Spleen (tissue), 11 donors: Measurements from ENCODE around the gene PDE4D. TPM values are rescaled to one million over a fixed set of nuclear protein-coding genes. Genes with fewer than 3 reads are reported as not detected.

Experiments
- DNase-seq: peaks from one replicate; pipeline ENCODE4 v3.0.0-alpha.2; 2020
- H3K27ac ChIP-seq, 8 donors: fragments of 200-600 bp; sonication (generic) in 7 of 8; 1 replicate in 4 of 8; 2 replicates in 4 of 8; pipeline versions ENCODE4 v1.5.0 to v1.8.0; 2016 to 2021; ENCODE audit warnings: inconsistent platforms in 4 of 8, mild to moderate bottlenecking in 4 of 8, moderate library complexity in 1 of 8
- H3K27me3 ChIP-seq, 7 donors: fragments of 200-600 bp; sonication (generic) in 6 of 7; replicated peaks in 1 of 7; 1 replicate in 4 of 7; 2 replicates in 3 of 7; pipeline versions ENCODE4 v1.5.0 to v1.8.0; 2016 to 2021; ENCODE audit warnings: inconsistent platforms in 3 of 7, mild to moderate bottlenecking in 1 of 7
- H3K36me3 ChIP-seq, 6 donors: fragments of 200-600 bp; sonication (generic) in 5 of 6; 1 replicate in 4 of 6; 2 replicates in 2 of 6; pipeline versions ENCODE4 v1.5.0 to v1.8.0; 2016 to 2021; ENCODE audit warnings: inconsistent platforms in 2 of 6
- H3K4me1 ChIP-seq, 6 donors: fragments of 200-600 bp; sonication (generic) in 5 of 6; 1 replicate in 3 of 6; 2 replicates in 3 of 6; pipeline versions ENCODE4 v1.5.0 to v1.8.0; 2016 to 2021; ENCODE audit warnings: inconsistent platforms in 3 of 6
- H3K4me3 ChIP-seq, 8 donors: fragments of 200-600 bp; sonication (generic) in 7 of 8; 1 replicate in 4 of 8; 2 replicates in 4 of 8; pipeline versions ENCODE4 v1.5.0 to v1.8.0; 2016 to 2021; ENCODE audit warnings: inconsistent platforms in 4 of 8, mild to moderate bottlenecking in 4 of 8, moderate library complexity in 2 of 8
- H3K9me3 ChIP-seq, 8 donors: fragments of 200-600 bp; sonication (generic) in 7 of 8; 1 replicate in 4 of 8; 2 replicates in 4 of 8; pipeline versions ENCODE4 v1.5.0 to v1.8.0; 2016 to 2021; ENCODE audit warnings: inconsistent platforms in 4 of 8
- POLR2A ChIP-seq, 3 donors: fragments of 450-650 bp; IDR thresholded peaks; one replicate each; pipeline ENCODE4 v1.5.1; 2017; ENCODE audit warnings: antibody characterized with exemption in 3 of 3, mild to moderate bottlenecking in 1 of 3
- POLR2AphosphoS5 ChIP-seq, 3 donors: sonication (generic); formaldehyde crosslinking; IDR thresholded peaks; one replicate each; pipeline ENCODE4 v1.5.1; 2017; ENCODE audit warnings: antibody characterized with exemption in 3 of 3
- WGBS, 5 donors: extraction: QIAGEN DNeasy Blood & Tissue Kit in 3 of 5; methylation state at CpG; one replicate each; pipeline versions ENCODE4 v1.1.5 to v1.1.7; 2013 to 2018; 5-methylcytosine and 5-hydroxymethylcytosine counted together
- intact Hi-C: fragments of 100-400 bp; cut with DNase I; formaldehyde crosslinking; loops from one replicate; pipeline ENCODE4 v1.15.0; 2023; ENCODE audit warnings: low total_unique reads
- polyA plus RNA-seq, 3 donors: library from polyadenylated mRNA; stranded (reverse); fragments of 200-250 nt; gene quantifications; one replicate each; pipeline ENCODE4 v1.2.1, GENCODE V29; 2013
- total RNA-seq, 7 donors: library from RNA; depleted of rRNA in 3 of 7; stranded (reverse); fragments of >200 nt in 3 of 7; fragmentation: NEBNext Ultra II Directional in 4 of 7; extraction: Animal tissue kit (Norgen Biotek cat#: 25700) in 4 of 7; gene quantifications; one replicate each; pipeline versions ENCODE4 v1.1.0 to v1.2.1, GENCODE V29; 2016 to 2021
- TF ChIP-seq, protein P1 (sequence below), 11 experiments: fragments of 200-600 bp in 7 of 11; fragments of 450-650 bp in 4 of 11; sonication (generic) in 4 of 11; IDR thresholded peaks in 8 of 11; conservative IDR thresholded peaks in 3 of 11; 1 replicate in 7 of 11; 2 replicates in 4 of 11; pipeline versions ENCODE4 v1.4.0 to v1.8.0; 2016 to 2021; ENCODE audit warnings: antibody characterized with exemption in 11 of 11, inconsistent platforms in 4 of 11, mild to moderate bottlenecking in 1 of 11
- donor health status: healthy with polysubstance abuse.
- donor health status: DM: no; HTN: no; CAD: no; lungs with moderate emphysema.
- donor health status: DM: no; HTN: no; CAD: no.
- donor health status: Bipolar disorder and iron deficiency.
- donor health status: healthy.
- donor health status: DM: no; HTN: no; CAD: no.
- donor health status: DM: yes; HTN: yes; CAD: no.

The PDE4D gene
- total and polyA plus RNA-seq, 10 donors: 0.88 to 51.8 (median 18.2) TPM

DNA sequence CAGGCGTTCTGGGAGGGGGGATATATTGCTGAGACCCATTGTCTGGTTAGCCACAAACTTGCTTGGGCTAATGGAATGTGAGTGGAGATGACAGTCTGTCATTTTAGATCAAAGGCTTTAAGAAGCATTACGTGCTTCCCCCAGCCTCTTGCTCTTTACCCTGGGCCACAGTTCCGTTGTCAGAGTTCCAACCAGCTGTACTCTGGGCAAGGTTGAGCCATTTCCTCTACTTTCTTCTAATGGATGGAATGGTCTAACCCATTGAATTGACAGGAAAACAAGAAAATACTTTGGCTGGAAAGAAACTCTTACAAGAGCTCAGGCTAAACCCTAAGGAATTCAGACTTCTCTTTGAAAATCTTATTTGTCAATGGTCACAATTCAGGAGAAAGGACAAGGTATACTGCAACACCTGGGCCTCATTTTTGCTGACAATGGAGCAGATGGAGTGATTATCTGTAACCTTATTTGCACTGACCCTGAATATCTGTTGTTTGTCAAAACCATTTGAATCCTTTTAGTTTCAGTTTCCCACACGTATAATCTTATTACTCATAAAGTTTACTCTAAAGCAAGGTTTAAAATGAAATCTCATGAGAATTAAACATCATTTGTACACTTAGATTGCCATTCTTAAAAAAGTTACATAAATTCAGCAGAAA lies 231.4 kb downstream of the PDE4D start:
- Histone ChIP-seq H3K27me3 (no peaks in the 10 kb centered on the region), H3K36me3 (no peaks in the 10 kb centered on the region), H3K27ac (peak overlapping the region in 4 of 8 donors; percentile 3 to 39 (median 24)), H3K4me1 (peaks cover 0 to 47% (median 3%) of the 10 kb centered on the region in 6 donors), H3K9me3 (no peaks in the 10 kb centered on the region), H3K4me3 (peak overlapping the region in 1 of 8 donors; percentile 8)
- TF ChIP-seq, protein P1, sequence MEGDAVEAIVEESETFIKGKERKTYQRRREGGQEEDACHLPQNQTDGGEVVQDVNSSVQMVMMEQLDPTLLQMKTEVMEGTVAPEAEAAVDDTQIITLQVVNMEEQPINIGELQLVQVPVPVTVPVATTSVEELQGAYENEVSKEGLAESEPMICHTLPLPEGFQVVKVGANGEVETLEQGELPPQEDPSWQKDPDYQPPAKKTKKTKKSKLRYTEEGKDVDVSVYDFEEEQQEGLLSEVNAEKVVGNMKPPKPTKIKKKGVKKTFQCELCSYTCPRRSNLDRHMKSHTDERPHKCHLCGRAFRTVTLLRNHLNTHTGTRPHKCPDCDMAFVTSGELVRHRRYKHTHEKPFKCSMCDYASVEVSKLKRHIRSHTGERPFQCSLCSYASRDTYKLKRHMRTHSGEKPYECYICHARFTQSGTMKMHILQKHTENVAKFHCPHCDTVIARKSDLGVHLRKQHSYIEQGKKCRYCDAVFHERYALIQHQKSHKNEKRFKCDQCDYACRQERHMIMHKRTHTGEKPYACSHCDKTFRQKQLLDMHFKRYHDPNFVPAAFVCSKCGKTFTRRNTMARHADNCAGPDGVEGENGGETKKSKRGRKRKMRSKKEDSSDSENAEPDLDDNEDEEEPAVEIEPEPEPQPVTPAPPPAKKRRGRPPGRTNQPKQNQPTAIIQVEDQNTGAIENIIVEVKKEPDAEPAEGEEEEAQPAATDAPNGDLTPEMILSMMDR (IDR thresholded peaks at IDR 0.05 in 8 of 11, conservative IDR thresholded peaks at IDR 0.05 in 3 of 11): no peak
- TF ChIP-seq POLR2AphosphoS5 (IDR thresholded peaks at IDR 0.05) (no peak), POLR2A (IDR thresholded peaks at IDR 0.05) (no peak)
- 19 to 31% (median 28%) methylated on average over 4 of the region's 4 CpGs for WGBS, 5 donors
- intact Hi-C loops: no loop called here
- DNase-seq: no peak

DNA sequence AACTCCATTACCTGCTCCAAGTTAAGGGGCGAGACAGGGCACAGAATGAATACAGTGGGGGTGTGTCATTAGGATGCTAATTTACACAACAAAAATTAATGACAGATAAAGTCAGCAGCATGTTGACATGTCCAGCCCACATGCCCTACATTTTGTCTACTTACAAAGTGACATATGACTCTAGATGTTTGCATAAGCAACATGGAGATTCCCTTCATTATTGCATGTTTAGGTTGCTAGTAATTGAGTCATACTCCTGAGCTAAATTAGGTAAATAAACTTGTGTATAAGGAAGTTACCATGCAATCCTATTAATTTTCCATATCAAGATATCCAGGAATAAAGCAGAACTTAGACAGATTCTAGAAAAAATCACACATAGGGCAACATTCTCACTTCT lies 232.2 kb downstream of the PDE4D start:
- intact Hi-C loops: no loop called here
- H3K36me3 ChIP-seq: no peaks in the 10 kb centered on the region
- TF ChIP-seq POLR2AphosphoS5 (IDR thresholded peaks at IDR 0.05) (no peak), POLR2A (IDR thresholded peaks at IDR 0.05) (no peak)
- TF ChIP-seq, protein P1 (IDR thresholded peaks at IDR 0.05 in 8 of 11, conservative IDR thresholded peaks at IDR 0.05 in 3 of 11): no peak
- DNase-seq: no peak
- H3K9me3 ChIP-seq: no peaks in the 10 kb centered on the region
- H3K27me3 ChIP-seq: no peaks in the 10 kb centered on the region
- peaks cover 0 to 55% (median 3%) of the 10 kb centered on the region in 6 donors for H3K4me1 ChIP-seq
- H3K4me3 ChIP-seq: no peak overlapping the region
- 93 to 95% (median 95%) methylated on average over 1 of the region's 1 CpG for WGBS, 5 donors
- H3K27ac ChIP-seq: no peak overlapping the region

DNA sequence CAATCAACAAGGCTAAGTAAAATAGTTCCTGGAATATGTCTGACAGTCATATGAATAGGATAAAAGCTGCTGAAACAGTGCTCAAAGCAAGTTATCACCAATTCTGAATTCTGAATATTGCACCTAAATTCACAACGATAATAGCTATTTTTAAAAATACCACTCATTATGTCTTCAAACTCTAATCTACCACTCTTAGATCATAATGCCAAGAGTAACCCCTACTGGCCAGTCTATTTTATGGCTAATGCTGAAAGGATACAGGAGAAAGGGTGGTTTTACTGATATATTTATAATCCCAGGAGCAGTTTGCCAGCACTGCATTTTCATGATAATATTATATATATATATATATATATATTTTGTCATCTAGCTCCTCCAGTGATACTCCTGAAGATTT lies 232.8 kb downstream of the PDE4D start:
- H3K4me1 ChIP-seq: peaks cover 0 to 60% (median 3%) of the 10 kb centered on the region in 6 donors
- intact Hi-C loops: no loop called here
- no peak for TF ChIP-seq POLR2A (IDR thresholded peaks at IDR 0.05)
- TF ChIP-seq, protein P1 (IDR thresholded peaks at IDR 0.05 in 8 of 11, conservative IDR thresholded peaks at IDR 0.05 in 3 of 11): peak in 2 of 11 experiments; percentile 11 to 23
- 11 to 29% (median 18%) methylated on average over 1 of the region's 1 CpG for WGBS, 5 donors
- H3K9me3 ChIP-seq: no peaks in the 10 kb centered on the region
- H3K27me3 ChIP-seq: no peaks in the 10 kb centered on the region
- H3K36me3 ChIP-seq: no peaks in the 10 kb centered on the region
- no peak overlapping the region for H3K4me3 ChIP-seq
- no peak for DNase-seq
- no peak overlapping the region for H3K27ac ChIP-seq

DNA sequence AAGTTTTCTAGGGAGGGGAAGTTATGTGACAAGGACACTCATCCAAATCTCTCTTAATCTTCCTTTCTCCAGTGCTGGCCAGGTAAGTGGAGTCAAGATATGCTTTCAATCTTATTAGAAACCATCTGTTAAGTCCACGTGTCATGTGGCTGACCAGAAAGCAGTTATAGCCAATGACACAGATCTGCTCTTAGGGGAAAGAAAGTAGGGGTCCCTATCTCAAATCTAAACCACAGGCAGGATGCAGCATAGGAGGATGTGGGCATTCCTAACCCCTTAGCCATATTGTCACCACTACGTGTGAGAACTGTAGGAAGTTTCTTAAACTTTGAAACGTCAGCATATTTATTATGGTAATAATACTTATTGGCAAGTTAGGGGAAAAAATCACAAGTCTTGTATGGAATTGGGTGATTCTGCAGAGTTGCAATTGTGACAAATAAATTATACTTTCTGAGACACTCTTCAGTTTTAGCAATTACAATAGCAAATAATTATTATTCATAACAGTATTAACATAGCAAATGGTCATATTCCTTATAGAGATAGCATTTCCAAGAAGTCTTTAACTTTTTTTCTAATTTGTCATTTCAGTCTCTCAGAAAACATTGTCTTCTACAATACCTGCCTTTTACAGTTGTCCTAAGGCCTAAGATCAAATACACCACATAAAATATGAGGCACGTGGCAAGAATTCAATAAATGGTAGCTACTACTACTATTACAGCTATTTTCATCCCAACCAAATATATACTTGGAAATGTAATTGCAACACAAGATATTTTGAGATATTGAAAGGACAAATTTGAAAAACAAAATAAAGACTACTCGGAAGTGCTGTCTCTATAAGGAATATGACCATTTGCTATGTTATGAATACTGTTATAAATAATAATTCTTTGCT lies 236.9 kb downstream of the PDE4D start:
- DNase-seq: no peak
- H3K36me3 ChIP-seq: no peaks in the 10 kb centered on the region
- no peak overlapping the region for H3K27ac ChIP-seq
- TF ChIP-seq, protein P1 (IDR thresholded peaks at IDR 0.05 in 8 of 11, conservative IDR thresholded peaks at IDR 0.05 in 3 of 11): no peak
- no peak for TF ChIP-seq POLR2AphosphoS5 (IDR thresholded peaks at IDR 0.05)
- intact Hi-C loops: no loop called here
- H3K9me3 ChIP-seq: no peaks in the 10 kb centered on the region
- H3K4me1 ChIP-seq: peaks cover 0 to 43% (median 0%) of the 10 kb centered on the region in 6 donors
- 50 to 62% (median 57%) methylated on average over 5 of the region's 5 CpGs for WGBS, 5 donors
- no peaks in the 10 kb centered on the region for H3K27me3 ChIP-seq
- no peak overlapping the region for H3K4me3 ChIP-seq
